Renal pelvis (tissue), 12 donors: ENCODE measurements around the gene HDAC5. TPM values are rescaled to one million over a fixed set of nuclear protein-coding genes. Genes with fewer than 3 reads are reported as not detected.
"Not testable (repeated sequence)": the region's sequence is repeated elsewhere in the genome, so short reads cannot be mapped to it uniquely, and the experiment has no call there.

Experiments used
- DNase-seq: peaks from one replicate; pipeline ENCODE4 v3.0.0-alpha.2; 2013
- long read RNA-seq, 16 experiments: transcript quantifications; one replicate each; lab custom pipeline, GENCODE V29; 2026
- polyA plus RNA-seq, 3 donors: library from polyadenylated mRNA; unstranded; fragments of 120-200 nt; gene quantifications; one replicate each; pipeline ENCODE4 v1.2.1, GENCODE V29; 2013; ENCODE audit not compliant: insufficient read length in 3 of 3

Gene HDAC5
- polyA plus RNA-seq, result 10 to 100 TPM; 49.4 to 57.4 (median 53.8) TPM
- long read RNA-seq, donor 1, full-length matches to known transcripts, result 3 of 3 reads
- long read RNA-seq, donor 1, partial matches to known transcripts, result 0 of 3 reads
- long read RNA-seq, donor 1, other reads (novel, unspliced or antisense), result 0 of 3 reads
- long read RNA-seq, donor 2, full-length matches to known transcripts, result 6 of 20 reads
- long read RNA-seq, donor 2, partial matches to known transcripts, result 14 of 20 reads
- long read RNA-seq, donor 2, other reads (novel, unspliced or antisense), result 0 of 20 reads
- long read RNA-seq, donor 3, result 0 reads
- long read RNA-seq, donor 4, full-length matches to known transcripts, result 2 of 2 reads
- long read RNA-seq, donor 4, partial matches to known transcripts, result 0 of 2 reads
- long read RNA-seq, donor 4, other reads (novel, unspliced or antisense), result 0 of 2 reads
- long read RNA-seq, donor 5, result 0 reads
- long read RNA-seq, donor 6, full-length matches to known transcripts, result 3 of 3 reads
- long read RNA-seq, donor 6, partial matches to known transcripts, result 0 of 3 reads
- long read RNA-seq, donor 6, other reads (novel, unspliced or antisense), result 0 of 3 reads
- long read RNA-seq, donor 7, full-length matches to known transcripts, result 3 of 3 reads
- long read RNA-seq, donor 7, partial matches to known transcripts, result 0 of 3 reads
- long read RNA-seq, donor 7, other reads (novel, unspliced or antisense), result 0 of 3 reads
- long read RNA-seq, donor 8, full-length matches to known transcripts, result 2 of 2 reads
- long read RNA-seq, donor 8, partial matches to known transcripts, result 0 of 2 reads
- long read RNA-seq, donor 8, other reads (novel, unspliced or antisense), result 0 of 2 reads
- long read RNA-seq, donor 9, full-length matches to known transcripts, result 3 of 13 reads
- long read RNA-seq, donor 9, partial matches to known transcripts, result 10 of 13 reads
- long read RNA-seq, donor 9, other reads (novel, unspliced or antisense), result 0 of 13 reads
- long read RNA-seq, donor 10, full-length matches to known transcripts, result 4 of 31 reads
- long read RNA-seq, donor 10, partial matches to known transcripts, result 27 of 31 reads
- long read RNA-seq, donor 10, other reads (novel, unspliced or antisense), result 0 of 31 reads
- long read RNA-seq, donor 11, full-length matches to known transcripts, result 2 of 2 reads
- long read RNA-seq, donor 11, partial matches to known transcripts, result 0 of 2 reads
- long read RNA-seq, donor 11, other reads (novel, unspliced or antisense), result 0 of 2 reads
- long read RNA-seq, donor 12, full-length matches to known transcripts, result 2 of 12 reads
- long read RNA-seq, donor 12, partial matches to known transcripts, result 10 of 12 reads
- long read RNA-seq, donor 12, other reads (novel, unspliced or antisense), result 0 of 12 reads
- long read RNA-seq, donor 13, result 0 reads
- long read RNA-seq, donor 14, result 0 reads
- long read RNA-seq, donor 15, result 0 reads
- long read RNA-seq, donor 16, full-length matches to known transcripts, result 5 of 5 reads
- long read RNA-seq, donor 16, partial matches to known transcripts, result 0 of 5 reads
- long read RNA-seq, donor 16, other reads (novel, unspliced or antisense), result 0 of 5 reads

DNA sequence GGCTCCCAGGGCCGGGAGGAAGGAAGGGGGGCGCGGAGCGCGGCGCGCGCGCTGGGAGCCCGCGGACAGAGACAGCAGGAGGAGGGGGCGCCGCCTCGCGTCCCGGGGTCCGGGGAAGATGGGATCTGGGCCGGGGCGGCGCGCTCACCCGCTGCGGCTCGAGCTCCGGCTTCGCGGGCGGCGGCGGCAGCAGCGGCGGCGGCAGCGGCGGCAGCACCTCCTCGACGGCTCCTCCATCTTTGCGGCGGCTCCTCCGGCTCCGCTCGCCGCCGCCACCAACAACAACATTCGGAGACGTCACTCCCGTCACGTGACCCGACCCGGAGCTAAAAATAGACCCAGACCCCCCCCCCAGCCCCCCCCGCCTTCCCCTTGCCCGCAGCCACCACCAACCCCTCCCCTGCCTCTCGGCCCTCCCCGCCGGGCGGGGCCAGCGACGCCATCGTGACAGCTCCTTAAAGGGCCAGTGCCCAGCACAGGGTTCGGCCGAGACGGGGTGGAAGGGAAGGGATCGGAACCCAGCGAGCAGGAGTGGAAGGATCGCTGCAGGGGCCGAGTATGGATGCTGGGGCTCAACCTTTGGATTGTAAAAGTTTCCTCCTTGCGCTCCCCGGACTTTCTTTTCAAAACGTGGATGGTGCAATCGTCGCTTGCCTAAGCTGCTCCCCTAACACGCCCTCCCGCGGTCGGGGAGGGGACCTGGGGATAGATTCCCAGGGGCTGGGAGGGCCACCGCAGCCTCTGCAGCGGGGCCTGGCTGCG is at the start of gene HDAC5:
Gene HDAC5 (minus strand): TSS at position 286 of the 762 bp plus-strand sequence. CDS start 6,126 bp downstream, outside the sequence.
- peak; percentile 94 for DNase-seq

DNA sequence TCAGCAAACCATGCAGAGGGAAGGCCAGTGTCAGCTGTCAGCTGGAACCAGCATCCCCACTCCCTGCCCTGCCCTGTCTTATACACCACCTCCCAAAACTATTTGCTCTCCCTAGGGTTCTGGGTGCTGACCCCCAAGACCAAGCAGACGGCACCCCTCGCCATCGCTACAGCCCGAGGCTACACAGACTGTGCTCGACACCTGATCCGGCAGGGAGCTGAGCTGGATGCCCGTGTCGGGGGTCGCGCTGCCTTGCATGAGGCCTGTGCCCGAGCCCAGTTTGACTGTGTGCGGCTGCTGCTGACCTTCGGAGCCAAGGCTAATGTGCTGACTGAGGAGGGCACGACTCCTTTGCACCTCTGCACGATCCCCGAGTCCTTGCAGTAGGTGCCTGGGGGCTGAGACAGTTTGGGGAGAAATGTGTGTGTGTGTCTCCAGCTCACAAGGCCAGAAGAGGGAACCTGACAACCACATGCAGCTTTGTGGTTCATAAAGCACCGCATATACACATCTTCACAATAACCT is 48.6 kb upstream of the HDAC5 start:
- DNase-seq, result no peak

DNA sequence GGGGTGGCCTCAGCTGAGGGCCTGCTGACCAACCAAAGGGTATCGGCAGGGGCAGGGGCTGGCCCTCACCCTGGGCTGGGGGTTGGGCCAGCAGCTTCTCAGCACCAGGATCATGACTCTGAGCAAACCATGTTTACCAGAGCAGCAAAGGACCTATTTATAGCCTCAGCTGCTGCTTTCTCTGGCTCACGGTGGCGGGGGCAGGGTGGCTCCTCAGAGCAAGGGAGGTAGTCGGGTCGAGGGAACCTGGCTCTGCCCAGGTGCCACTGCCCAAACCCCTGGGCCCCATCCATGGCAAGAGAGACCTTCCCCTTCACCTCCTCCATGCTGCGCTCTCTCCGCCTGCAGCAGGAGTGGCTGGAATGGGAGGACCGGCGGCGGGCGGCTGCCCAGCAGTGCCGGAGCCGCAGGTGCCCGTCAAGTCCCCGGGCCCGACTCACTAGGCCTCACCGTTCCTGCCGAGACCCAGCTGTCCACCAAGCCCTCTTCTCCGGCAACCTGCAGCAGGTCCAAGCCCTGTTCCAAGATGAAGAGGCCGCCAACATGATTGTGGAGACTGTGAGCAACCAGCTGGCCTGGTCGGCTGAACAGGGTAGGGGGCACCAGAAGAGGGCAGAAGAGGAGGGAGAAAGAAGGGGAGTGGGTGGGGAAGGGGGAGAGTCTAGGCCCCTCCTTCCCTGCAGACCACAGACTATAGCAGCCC is 47.2 kb upstream of the HDAC5 start, which contains the start of gene ASB16:
Gene ASB16 (plus strand): TSS at position 206 of the 703 bp plus-strand sequence. CDS start 86 bp downstream, at position 292.
- no peak for DNase-seq

DNA sequence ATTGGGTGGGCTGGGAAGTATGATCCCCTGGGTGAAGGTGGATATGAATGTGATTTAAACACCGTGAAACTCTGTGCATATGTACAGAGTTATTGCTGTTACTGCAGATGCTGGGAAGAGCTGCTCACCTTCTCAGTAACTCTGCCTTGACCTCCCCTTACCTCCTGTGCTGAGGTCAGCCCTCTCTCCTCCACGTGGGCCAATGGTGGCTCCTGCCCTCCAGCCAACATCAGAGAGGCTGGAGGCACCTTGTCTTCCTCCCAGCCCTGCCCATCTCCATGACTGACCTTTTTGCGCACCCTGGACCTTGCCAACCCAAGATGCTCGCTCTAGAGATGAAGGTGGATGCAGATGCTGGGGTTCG is 46.7 kb upstream of the HDAC5 start:
- DNase-seq, result no peak

DNA sequence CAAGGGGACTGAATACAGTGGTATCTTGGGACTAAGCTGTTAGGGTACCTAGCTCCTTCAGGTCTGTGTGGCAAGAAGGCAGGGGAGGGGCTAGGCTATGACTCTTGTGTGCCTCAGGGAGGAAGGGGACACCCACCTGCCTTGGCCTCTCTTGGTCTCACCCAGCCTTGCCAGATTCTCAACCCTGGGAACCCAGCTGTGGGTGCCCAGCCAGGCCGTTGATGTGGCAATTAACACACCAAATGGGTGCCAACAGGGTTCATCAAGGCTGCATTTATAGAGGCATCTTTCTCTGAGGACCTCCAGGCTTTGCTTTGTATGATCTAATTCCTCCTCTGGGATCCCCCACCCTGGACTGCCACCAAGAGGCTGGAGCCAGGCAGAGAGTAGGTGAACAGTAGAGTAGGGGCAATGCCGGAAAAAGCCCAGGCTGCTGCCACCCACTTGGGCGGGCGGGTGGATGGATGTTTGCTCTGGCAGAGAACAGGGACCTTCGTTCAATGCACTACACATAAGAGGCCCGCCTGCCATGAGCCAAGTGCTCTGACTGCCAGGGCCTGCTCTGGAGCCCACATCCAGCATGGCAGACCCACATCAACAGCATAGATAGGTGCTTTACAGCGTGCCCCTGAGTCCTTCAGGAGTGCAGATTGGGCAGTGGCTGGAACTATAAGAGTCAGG is 43.9 kb upstream of the HDAC5 start:
- DNase-seq, result no peak

DNA sequence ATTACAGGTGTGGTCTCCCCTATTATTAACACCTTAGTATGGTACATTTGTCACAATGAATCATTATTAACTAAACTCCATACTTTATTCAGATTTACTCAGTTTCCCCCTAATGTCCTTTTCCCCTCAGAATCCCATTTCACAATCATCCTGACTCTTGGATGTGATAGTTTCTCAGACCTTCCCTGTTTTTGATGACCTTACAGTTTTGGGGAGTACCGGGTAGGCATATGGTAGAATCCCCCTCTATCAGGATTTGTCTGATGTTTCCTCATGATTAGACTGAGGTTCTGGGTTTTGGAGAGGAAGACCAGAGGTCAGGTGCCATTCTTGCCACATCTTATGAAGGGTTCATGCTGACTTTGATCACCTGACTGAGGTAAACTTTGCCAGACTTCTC is 41.0 kb upstream of the HDAC5 start:
- DNase-seq, result no peak

DNA sequence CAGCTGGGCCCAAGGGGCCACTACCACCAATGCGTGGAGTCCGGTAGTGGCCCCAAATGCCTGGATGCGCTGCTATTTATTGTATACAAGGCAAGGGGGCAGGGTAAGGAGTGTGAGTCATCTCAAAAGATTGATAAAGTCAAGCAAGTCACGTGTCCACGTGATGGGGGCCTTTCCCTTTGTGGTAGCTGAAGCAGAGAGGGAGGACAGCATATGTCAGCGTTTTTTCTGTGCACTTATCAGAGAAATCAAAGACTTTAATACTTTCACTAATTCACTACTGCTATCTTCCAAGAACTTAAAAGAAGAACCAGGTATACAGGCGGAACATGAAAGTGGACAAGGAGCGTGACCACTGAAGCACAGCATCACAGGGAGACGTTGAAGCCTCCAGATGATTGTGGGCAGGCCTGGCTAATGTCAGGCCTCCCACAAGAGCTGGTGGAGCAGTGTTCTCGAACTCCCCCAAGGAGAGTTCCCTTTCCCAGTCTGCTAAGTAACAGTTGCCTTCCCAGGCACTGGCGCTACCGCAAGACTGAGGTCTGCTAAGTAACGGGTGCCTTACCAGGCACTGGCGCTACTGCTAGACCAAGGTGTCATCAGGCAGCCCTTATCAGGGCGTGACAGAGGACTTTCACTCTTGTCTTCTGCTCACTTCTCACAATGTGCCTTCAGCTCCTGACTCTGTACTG is 36.2 kb upstream of the HDAC5 start:
- DNase-seq, result no peak

DNA sequence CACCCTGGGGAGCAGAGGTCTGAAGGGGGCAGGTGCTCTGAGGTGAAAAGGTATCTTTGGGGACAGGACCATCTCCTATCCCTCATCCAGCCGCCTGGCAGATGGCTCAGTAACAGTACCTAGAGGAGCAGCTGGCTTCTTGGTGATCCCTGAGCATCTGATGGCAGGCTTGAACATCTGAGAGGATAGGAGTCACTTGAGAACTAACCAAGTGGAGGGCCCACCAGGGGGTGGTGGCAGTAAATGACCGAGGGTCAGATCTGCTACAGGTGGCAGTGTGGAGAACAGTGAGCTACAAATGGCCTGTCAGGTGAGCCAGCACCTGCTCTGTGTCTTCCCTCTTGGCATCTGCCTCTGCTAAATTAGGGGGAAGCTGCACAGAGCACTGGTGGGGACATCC is 32.0 kb upstream of the HDAC5 start:
- no peak for DNase-seq

DNA sequence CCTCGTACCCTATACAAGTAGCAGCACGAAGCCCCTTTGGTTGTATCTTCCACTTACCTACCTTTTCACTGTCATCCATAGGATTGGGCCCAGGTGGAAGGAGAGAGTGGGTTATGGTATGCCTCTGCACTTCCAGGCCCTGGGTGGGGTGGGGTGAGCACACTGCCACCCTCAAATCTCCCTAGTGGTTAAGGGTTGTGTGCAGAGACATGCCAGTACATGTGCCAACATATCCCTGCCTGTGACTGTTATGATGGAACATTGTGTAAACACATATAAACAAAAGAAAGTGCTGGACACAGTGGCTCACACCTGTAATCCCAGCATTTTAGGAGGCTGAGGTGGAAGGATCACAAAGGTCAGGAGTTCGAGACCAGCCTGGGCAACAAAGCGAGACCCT is 29.4 kb upstream of the HDAC5 start:
- no peak for DNase-seq

DNA sequence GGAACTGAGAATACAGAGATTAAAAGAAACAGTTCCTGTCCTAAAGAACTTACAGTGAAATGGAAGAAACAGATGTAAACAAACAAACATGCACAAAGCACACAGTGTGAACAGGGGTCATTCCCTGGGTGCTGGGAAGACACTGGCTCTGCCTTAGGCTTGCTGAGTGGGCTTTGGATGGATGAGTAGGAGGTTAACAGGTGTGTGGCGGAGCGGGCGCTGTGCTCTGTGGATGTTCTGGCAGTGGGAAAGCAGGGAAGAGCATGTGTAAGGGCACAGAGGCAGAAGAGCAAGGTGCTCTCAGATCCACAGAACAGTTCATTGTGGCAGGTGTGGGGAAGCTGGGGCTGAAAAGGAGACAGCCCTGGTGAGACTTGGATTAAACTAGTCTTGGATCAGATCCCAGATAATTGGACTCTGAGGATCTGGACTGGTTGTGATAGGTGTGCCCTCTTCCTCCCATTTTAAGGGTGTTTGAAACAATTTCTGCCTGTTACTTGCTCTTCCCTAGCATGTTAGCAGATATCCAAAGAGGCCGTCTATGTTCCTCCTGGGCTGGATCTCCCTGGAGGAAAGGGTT is 26.4 kb upstream of the HDAC5 start:
- DNase-seq, result no peak

DNA sequence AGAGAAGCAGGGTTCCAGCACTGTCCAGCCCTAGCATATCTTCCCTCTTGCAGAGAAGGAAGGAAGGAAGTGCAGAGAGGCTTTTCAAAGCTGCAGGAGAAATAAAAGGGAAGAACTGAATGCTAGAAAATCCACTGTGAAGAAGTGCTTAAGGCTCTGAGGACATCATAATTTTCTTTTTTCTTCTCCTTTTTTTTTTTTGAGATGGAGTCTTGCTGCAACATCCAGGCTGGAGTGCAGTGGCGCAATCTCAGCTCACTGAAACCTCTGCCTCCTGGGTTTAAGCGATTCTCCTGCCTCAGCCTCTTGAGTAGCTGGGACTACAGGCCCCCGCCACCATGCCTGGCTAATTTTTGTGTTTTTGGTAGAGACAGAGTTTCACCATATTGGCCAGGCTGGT is 25.6 kb upstream of the HDAC5 start:
- not testable (repeated sequence) for DNase-seq

DNA sequence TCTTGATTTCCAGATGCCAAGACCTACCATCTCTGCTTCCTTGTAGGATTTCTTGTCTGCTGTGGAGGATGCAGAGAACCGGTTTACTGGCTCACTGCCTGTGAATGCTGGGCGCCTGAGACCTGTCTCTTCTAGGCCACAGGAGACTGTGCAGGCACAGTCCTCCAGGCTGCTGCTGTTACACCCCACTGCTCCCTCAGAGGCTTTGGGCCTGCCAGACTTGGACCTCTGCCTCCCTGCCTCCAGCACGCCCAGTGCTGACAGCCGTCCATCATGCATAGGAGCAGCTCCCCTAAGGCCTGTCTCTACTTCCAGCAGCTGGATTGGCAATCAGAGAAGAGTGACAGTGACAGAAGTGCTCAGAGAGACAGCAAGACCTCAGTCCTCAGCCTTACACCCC is 24.4 kb upstream of the HDAC5 start:
- DNase-seq, result no peak

DNA sequence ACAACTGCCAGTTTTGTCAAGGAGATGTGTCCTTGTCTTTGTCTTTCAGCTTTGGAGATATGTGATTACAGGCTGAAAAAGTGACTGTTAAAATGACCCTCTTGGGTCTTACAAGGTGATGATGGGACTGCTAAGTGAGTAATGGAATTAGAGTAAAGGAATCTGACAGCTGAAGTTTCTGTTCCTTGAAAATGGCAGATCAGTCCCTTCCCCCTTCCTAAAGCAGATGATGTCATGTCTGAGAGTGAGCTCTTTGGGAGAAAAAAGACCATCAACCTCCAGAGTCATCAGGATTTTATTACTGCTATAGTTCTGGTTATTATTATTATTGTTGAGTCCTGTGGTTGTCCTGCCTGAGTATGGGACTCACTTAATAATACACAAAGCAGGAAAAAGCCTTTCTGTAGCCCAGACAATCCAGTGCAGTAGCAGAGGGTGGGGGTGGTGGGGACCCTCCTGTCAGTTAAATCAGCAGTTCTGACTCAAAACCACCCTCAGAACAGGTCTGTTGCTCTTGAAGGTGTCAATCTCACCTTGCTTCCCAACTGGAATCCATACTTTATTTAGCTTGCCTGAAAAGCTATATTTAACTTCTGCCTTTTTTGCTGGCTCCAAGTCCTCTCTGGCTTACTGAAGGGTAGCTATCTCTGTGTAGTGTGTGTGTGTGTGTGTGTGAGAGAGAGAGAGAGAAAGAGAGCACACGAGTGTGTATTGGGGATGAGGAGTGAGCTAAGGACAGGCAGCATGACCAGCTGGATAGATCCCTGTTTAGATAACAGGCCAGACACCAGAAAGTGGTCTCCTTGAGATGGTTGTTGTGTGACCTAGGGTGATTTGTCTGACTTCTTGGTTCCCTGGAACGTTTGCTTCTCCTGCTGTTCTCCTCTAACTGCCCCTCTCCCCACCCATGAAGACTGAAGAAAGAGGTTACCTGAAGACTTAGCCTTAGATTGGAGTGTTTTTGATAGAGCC is 23.2 kb upstream of the HDAC5 start:
- DNase-seq, result no peak

DNA sequence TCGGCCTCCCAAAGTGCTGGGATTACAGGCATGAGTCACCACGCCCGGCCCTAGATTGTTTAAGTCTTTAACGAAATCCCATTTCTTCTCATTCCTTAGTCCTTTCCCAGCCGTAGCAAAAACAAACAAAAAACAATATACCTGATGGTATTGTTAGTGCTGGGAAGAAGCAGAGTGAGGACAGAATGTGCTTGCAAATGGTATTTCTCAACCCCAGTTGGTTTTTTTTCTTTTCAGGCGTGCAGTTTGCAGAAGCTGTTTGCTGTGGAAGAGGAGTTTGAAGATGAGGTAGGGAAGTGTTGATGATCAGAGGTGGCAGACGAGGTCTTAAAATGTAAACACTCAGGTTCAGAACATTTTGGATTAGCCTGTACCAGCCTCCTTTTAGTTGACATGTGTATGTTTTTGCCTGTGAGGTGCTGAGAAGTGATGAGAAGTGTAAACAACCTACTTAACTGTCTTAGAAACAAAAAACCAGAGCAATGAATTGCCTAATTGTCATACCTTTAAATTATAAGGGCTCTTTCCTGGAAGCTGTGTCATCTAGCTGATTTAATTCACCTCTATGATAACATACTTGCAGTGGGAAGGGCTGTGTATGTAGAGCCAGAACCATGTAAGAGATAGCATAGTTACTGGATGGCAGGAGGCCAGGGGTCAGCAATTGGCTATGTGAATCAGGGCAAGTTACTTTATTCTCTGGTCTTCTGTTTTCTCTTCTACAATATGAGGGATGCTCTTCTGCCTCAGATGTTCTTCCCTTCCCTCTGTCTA is 21.7 kb upstream of the HDAC5 start:
- no peak for DNase-seq

DNA sequence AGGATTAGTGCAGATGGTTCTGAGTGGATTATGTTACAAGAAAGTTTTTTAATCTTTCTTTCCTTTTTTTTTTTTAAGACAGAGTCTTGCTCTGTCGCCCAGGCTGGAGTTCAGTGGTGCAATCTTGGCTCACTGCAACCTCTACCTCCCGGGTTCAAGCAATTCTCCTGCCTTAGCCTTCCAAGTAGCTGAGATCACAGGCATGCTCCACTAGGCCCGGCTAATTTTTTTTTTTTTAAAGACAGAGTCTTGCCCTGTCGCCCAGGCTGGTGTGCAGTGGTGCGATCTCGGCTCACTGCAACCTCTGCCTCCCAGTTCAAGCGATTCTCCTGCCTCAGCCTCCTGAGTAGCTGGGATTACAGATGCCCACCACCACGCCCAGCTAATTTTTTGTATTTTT is 20.5 kb upstream of the HDAC5 start:
- not testable (repeated sequence) for DNase-seq
